Stimulated activated CD8-positive, alpha-beta memory T cell treated with anti-CD3 and anti-CD28 coated beads, Interleukin-12 subunit alpha, Interleukin-12 subunit beta, amount 100 ng/mL, for 24 hours (primary cell): ENCODE measurements around the gene ARRDC5.
"Not testable (repeated sequence)": the region's sequence is repeated elsewhere in the genome, so short reads cannot be mapped to it uniquely, and the experiment has no call there.

Experiments used
- DNase-seq: peaks from one replicate; pipeline ENCODE4 v3.0.0-alpha.2; 2020; ENCODE audit errors: extremely low read depth

The ARRDC5 gene

DNA sequence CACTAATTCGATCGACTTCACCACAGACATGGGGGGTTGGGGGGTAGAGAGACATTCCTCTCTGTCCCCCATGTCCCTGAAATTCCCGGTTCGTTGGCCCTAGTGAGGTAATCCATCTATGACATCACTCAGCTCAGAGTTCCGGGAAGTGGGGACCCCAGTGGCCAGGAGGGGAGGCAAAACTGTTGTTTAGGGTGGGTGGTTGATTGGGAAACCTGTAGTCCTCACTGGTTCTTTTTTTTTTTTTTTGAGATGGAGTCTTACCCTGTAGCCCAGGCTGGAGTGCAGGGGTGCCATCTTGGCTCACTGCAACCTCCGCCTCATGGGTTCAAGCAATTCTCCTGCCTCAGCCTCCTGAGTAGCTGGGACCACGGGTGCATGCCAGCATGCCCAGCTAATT is at the start of gene ARRDC5:
Gene ARRDC5, minus strand, starts transcription at position 101 of the 400 bp plus-strand sequence. Its CDS starts 71 bp downstream, at position 30.
- DNase-seq, result no peak

- no peak for DNase-seq
Measured at GRCh38 chr19:4951656-4952055, 49.0 kb upstream of the ARRDC5 start.

- not testable (repeated sequence) for DNase-seq
Measured at GRCh38 chr19:4950650-4951049, 48.0 kb upstream of the ARRDC5 start.

- not testable (repeated sequence) for DNase-seq
Measured at GRCh38 chr19:4941638-4942169, 39.0 kb upstream of the ARRDC5 start.

DNA sequence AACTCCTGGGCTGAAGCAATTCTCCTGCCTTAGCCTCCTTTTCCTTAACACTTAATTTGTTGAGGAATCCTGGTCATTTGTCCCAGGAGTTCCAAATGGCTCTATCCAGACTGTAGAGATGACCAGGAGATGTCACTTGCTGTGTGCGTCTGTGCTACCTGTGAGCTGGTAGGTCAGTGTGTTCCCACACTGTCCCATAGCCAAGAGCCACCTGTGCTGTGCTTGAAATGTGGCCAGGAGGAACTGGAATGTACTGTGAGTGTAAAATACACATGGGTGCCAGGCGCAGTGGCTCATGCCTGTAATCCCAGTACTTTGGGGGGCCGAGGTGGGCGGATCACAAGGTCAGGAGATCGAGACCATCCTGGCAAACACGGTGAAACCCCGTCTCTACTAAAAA is 36.8 kb upstream of the ARRDC5 start:
- DNase-seq, result no peak

- not testable (repeated sequence) for DNase-seq
Measured at GRCh38 chr19:4938461-4938860, 35.8 kb upstream of the ARRDC5 start.

- no peak for DNase-seq
Measured at GRCh38 chr19:4937060-4937459, 34.4 kb upstream of the ARRDC5 start.

GRCh38 chr19:4935444-4935843 is 32.7 kb upstream of the ARRDC5 start:
- DNase-seq, result no peak

- no peak for DNase-seq
Measured at GRCh38 chr19:4933528-4933927, 30.8 kb upstream of the ARRDC5 start.

- no peak for DNase-seq
Measured at GRCh38 chr19:4932711-4933110, 30.0 kb upstream of the ARRDC5 start.

DNA sequence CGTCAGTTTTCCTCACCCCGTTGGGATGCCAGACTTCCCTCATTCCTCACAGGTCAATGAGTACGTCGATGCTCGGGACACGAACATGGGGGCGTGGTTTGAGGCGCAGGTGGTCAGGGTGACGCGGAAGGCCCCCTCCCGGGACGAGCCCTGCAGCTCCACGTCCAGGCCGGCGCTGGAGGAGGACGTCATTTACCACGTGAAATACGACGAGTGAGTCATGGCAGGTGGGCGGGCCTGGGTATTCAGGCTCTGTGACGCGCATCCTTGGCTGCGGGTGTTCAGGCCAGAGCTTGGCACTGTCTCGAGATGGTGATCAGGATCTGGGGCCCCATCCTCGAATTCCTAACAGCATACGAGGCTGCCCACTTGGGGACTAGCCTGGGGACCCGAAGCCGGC is 28.0 kb upstream of the ARRDC5 start:
- no peak for DNase-seq

GRCh38 chr19:4929186-4929585 is 26.5 kb upstream of the ARRDC5 start:
- no peak for DNase-seq

GRCh38 chr19:4923276-4923747 is 20.6 kb upstream of the ARRDC5 start:
- no peak for DNase-seq

DNA sequence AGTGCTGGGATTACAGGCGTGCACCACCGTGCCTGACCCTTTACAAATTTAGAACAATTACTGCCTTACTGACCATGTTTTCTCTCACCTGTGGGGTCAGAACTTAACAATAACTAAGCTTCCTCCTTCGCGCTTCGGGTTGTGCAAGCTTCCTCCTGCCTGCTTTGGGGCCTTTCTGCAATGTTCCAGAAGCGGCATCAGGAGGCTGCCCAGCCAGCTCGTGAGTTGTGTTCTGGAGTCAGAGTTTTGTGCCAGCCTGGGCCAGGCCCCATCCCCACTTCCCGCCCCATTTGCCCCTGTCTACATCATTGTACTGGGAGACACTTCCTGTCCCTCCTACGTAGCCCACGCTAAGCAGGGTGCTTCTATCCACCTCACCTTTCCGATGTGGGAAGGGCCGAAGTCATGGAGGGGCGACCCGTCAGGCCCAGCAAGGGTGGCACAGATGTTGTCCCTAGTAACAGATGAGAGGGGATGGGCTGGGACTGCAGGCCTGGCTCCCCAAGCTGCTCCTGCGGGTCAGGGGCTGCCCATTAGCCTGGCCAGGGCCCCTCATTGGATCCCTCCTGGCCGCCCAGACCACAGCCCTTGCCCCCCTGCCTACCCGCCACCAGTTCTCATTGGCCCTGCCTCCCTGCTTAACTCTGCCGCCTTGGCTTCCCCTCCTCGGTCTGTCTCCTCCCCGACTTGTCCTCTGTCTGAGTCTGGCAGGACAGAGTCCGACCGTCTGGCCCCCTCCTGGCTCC is 20.0 kb upstream of the ARRDC5 start:
- no peak for DNase-seq

DNA sequence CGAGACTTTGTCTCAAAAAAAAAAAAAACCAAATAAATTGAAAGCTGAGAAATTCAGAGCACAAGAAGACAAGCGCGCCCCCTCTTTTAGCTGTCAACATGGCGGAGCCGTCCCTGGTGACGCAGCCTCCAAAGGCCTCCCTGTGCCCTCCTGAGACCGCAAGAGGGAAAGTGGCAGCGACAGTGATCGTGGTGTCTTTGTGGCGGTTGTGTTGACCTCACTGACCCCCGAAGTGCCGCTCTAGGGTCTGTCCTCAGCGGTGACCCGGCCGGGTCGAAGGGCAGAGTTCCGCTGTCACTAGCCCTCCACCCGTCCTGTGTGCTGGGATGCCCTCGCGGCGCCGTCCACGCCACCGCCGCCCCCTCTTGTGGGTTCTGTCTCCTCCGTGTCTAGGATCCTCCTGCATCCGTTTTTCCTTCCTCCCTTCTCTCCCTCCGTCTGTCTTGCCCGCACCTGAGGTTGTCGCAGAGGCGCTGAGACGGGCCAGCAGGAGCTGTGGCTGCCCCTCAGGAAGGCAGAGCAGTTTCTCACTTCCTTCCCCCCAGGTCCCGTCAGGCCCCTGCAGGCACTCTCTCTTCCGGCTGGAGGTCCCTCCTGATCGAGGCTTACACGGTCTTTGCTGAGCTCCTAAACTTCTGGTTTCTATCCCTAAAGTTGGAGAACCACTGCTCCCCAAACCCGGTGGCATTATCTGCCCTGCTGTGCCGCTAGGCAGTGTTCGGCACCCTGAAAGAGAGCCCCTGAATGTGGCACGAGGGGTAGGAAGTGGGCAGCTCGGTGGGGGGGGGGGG is 13.8 kb upstream of the ARRDC5 start:
- DNase-seq, result no peak

GRCh38 chr19:4914736-4915501 is 12.2 kb upstream of the ARRDC5 start:
- DNase-seq, result peak; percentile 51

GRCh38 chr19:4913996-4914735 is 11.5 kb upstream of the ARRDC5 start:
- DNase-seq, result no peak

GRCh38 chr19:4911786-4912672 is 9.3 kb upstream of the ARRDC5 start:
- peak; percentile 52 for DNase-seq

GRCh38 chr19:4911314-4911713 is 8.6 kb upstream of the ARRDC5 start:
- no peak for DNase-seq

- no peak for DNase-seq
Measured at GRCh38 chr19:4910594-4911281, 8.0 kb upstream of the ARRDC5 start.
